B cell (primary cell): ENCODE results near the gene AUTS2.

Source experiments
- CTCF ChIP-seq: fragments of 200-600 bp; IDR thresholded peaks from one replicate; pipeline ENCODE4 v1.8.0; 2022; ENCODE audit warnings: antibody characterized with exemption, mild to moderate bottlenecking
- EZH2 ChIP-seq: IDR thresholded peaks from 2 replicates; pipeline ENCODE4 v1.6.1; 2012; ENCODE audit warnings: borderline replicate concordance, low read depth, mild to moderate bottlenecking, moderate library complexity, low read length; ENCODE audit not compliant: insufficient read depth, poor library complexity, severe bottlenecking

GRCh38 chr7:70313687-70314086 lies 715.4 kb downstream of the AUTS2 start:
- no peak for TF ChIP-seq CTCF
- TF ChIP-seq EZH2 = no peak
